ENCODE measurements around the gene LSM10.

DNA sequence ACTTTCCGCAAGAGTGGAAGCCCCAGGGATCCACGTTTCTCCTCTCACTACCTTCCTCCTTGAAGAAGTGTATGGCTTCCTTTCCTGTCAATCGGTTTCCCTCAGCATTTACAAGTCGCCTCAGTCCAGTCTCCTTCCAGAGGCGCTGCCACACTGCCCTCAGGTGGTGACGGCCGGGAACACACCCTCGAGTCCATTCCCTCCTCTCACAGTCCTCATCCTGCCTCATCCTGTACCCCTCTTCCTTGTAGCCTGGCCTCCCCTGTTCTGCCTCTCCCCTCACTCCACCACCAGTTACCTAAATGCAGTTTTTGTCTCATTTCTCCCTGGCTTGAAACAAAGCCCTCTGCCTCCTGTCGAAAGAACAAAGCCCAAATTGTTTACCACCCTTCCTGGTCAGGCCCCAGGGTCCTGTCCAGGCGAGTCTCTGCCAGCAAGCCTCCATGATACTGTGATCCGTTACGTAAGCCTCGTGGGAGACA is 23.2 kb upstream of the LSM10 start:
- TF ChIP-seq, protein P1, sequence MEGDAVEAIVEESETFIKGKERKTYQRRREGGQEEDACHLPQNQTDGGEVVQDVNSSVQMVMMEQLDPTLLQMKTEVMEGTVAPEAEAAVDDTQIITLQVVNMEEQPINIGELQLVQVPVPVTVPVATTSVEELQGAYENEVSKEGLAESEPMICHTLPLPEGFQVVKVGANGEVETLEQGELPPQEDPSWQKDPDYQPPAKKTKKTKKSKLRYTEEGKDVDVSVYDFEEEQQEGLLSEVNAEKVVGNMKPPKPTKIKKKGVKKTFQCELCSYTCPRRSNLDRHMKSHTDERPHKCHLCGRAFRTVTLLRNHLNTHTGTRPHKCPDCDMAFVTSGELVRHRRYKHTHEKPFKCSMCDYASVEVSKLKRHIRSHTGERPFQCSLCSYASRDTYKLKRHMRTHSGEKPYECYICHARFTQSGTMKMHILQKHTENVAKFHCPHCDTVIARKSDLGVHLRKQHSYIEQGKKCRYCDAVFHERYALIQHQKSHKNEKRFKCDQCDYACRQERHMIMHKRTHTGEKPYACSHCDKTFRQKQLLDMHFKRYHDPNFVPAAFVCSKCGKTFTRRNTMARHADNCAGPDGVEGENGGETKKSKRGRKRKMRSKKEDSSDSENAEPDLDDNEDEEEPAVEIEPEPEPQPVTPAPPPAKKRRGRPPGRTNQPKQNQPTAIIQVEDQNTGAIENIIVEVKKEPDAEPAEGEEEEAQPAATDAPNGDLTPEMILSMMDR (conservative IDR thresholded peaks at IDR 0.05; ENCODE audit: low read depth, low read length): peak; percentile 94
- TF ChIP-seq EZH2 (IDR thresholded peaks at IDR 0.05; ENCODE audit: low read length, unreplicated experiment) (no peak), EZH2phosphoT487 (IDR thresholded peaks at IDR 0.05; ENCODE audit: borderline replicate concordance, low read length) (no peak)

Data from PC-3 (cell line).